Transverse colon (tissue), 4 donors: ENCODE results near the gene GGA3. TPM values are rescaled to one million over a fixed set of nuclear protein-coding genes. Genes with fewer than 3 reads are reported as not detected.

Experiments
- DNase-seq: peaks from one replicate; pipeline ENCODE4 v3.0.0-alpha.2; 2019
- H3K27ac ChIP-seq, 4 donors: fragments of 200-600 bp; sonication (generic); 2 replicates each; pipeline ENCODE4 v1.5.1; 2016 to 2018; ENCODE audit warnings: inconsistent platforms in 4 of 4
- H3K27me3 ChIP-seq: fragments of 200-600 bp; sonication (generic); 2 replicates; pipeline ENCODE4 v1.5.1; 2017; ENCODE audit warnings: inconsistent platforms
- H3K36me3 ChIP-seq, 4 donors: fragments of 200-600 bp; sonication (generic); 2 replicates each; pipeline ENCODE4 v1.5.1; 2017 to 2019; ENCODE audit warnings: inconsistent platforms in 4 of 4
- H3K4me1 ChIP-seq, 4 donors: fragments of 200-600 bp; sonication (generic); 2 replicates each; pipeline ENCODE4 v1.5.1; 2017 to 2020; ENCODE audit warnings: inconsistent platforms in 4 of 4
- H3K4me3 ChIP-seq, 4 donors: fragments of 200-600 bp; sonication (generic); 1 replicate in 1 of 4; 2 replicates in 3 of 4; pipeline versions ENCODE4 v1.5.1 to v1.6.1; 2017 to 2019; ENCODE audit warnings: inconsistent platforms in 4 of 4
- H3K9me3 ChIP-seq, 2 donors: fragments of 200-600 bp; sonication (generic); 2 replicates each; pipeline ENCODE4 v1.5.1; 2017 to 2019; ENCODE audit warnings: inconsistent platforms in 2 of 2
- CTCF ChIP-seq, 5 experiments: fragments of 200-600 bp in 3 of 5; fragments of 450-650 bp in 2 of 5; sonication (generic) in 3 of 5; IDR thresholded peaks; 1 replicate in 2 of 5; 2 replicates in 3 of 5; pipeline ENCODE4 v1.5.1; 2016 to 2017; ENCODE audit warnings: antibody characterized with exemption in 5 of 5, inconsistent platforms in 3 of 5, mild to moderate bottlenecking in 2 of 5, moderate library complexity in 1 of 5
- EP300 ChIP-seq: sonication (generic); formaldehyde crosslinking; IDR thresholded peaks from one replicate; pipeline ENCODE4 v1.6.1; 2017; ENCODE audit warnings: antibody characterized with exemption, low read depth
- POLR2A ChIP-seq: fragments of 450-650 bp; IDR thresholded peaks from one replicate; pipeline ENCODE4 v1.6.1; 2016; ENCODE audit warnings: antibody characterized with exemption, mild to moderate bottlenecking, moderate library complexity
- POLR2AphosphoS5 ChIP-seq, 3 donors: sonication (generic); formaldehyde crosslinking; IDR thresholded peaks; one replicate each; pipeline ENCODE4 v1.6.1; 2016; ENCODE audit warnings: antibody characterized with exemption in 3 of 3
- WGBS, 2 donors: methylation state at CpG; one replicate each; pipeline ENCODE4 v1.1.5; 2018; ENCODE audit warnings: low coverage in 1 of 2; 5-methylcytosine and 5-hydroxymethylcytosine counted together
- in situ Hi-C, 4 donors: fragments of 200-750 bp; cut with MboI; loops; one replicate each; pipeline versions ENCODE4 v1.15.0 to v1.15.1; 2017; ENCODE audit warnings: low sequenced_read_pairs in 3 of 4, low pct_ligation_motif_present in 1 of 4, low pct_unique_long_range_greater_than_20kb in 1 of 4
- intact Hi-C: fragments of 100-400 bp; cut with DNase I; formaldehyde crosslinking; loops from one replicate; pipeline ENCODE4 v1.15.1; 2023; ENCODE audit warnings: low total_unique reads
- total RNA-seq, 4 donors: library from RNA; depleted of rRNA; stranded (reverse); fragments of >200 nt; gene quantifications; one replicate each; pipeline ENCODE4 v1.1.0, GENCODE V29; 2016

Gene GGA3
- total RNA-seq, 4 donors from 2014 or later, result 36.2 to 134 (median 59.0) TPM

GRCh38 chr17:75231741-75232464, 29.5 kb downstream of the GGA3 start:
- H3K27me3 ChIP-seq, result no peaks in the 10 kb centered on the region
- no peak overlapping the region for H3K27ac ChIP-seq
- intact Hi-C loops, result no loop called here
- no peak overlapping the region for H3K4me3 ChIP-seq
- H3K4me1 ChIP-seq, result no peaks in the 10 kb centered on the region
- no peaks in the 10 kb centered on the region for H3K9me3 ChIP-seq
- peaks cover 0 to 40% (median 17%) of the 10 kb centered on the region in 4 donors for H3K36me3 ChIP-seq
- 89 to 92% methylated on average over 3 to 18 of the region's 18 CpGs for WGBS, 2 donors
- TF ChIP-seq POLR2A (no peak), EP300 (no peak), CTCF (IDR thresholded peaks at IDR 0.05) (no peak), POLR2AphosphoS5 (IDR thresholded peaks at IDR 0.05) (no peak)
- in situ Hi-C loops, result no loop called here
- no peak for DNase-seq

GRCh38 chr17:75231071-75231470, 30.3 kb downstream of the GGA3 start:
- in situ Hi-C loops, result no loop called here

GRCh38 chr17:75228847-75229246, 32.6 kb downstream of the GGA3 start:
- DNase-seq, result no peak
- peak overlapping the region; percentile 27 to 60 (median 32) for H3K27ac ChIP-seq
- TF ChIP-seq POLR2A, result no peak
- no peak for TF ChIP-seq CTCF (IDR thresholded peaks at IDR 0.05)
- no peak for TF ChIP-seq POLR2AphosphoS5 (IDR thresholded peaks at IDR 0.05)
- TF ChIP-seq EP300, result no peak
- 85% methylated on average over 4 of the region's 4 CpGs; no CpG with 5 or more reads in 1 of the 2 donors for WGBS, 2 donors
- H3K9me3 ChIP-seq, result no peaks in the 10 kb centered on the region
- H3K36me3 ChIP-seq, result peaks cover 0 to 41% (median 19%) of the 10 kb centered on the region in 4 donors
- intact Hi-C loops (no loop called here), in situ Hi-C loops (no loop called here)
- H3K27me3 ChIP-seq, result no peaks in the 10 kb centered on the region
- no peaks in the 10 kb centered on the region for H3K4me1 ChIP-seq
- H3K4me3 ChIP-seq, result no peak overlapping the region

More at GRCh38 chr17:75231071-75231470, 30.3 kb downstream of the GGA3 start:
- intact Hi-C loops, result no loop called here
- H3K4me3 ChIP-seq, result no peak overlapping the region
- no peaks in the 10 kb centered on the region for H3K9me3 ChIP-seq
- peaks cover 0 to 43% (median 19%) of the 10 kb centered on the region in 4 donors for H3K36me3 ChIP-seq
- H3K27ac ChIP-seq, result no peak overlapping the region
- TF ChIP-seq POLR2A (no peak), POLR2AphosphoS5 (IDR thresholded peaks at IDR 0.05) (no peak), CTCF (IDR thresholded peaks at IDR 0.05) (no peak), EP300 (no peak)
- 94% methylated on average over 8 of the region's 8 CpGs; no CpG with 5 or more reads in 1 of the 2 donors for WGBS, 2 donors
- H3K27me3 ChIP-seq, result no peaks in the 10 kb centered on the region
- H3K4me1 ChIP-seq, result no peaks in the 10 kb centered on the region
- DNase-seq, result no peak

GRCh38 chr17:75228305-75228704, 33.1 kb downstream of the GGA3 start:
- H3K27me3 ChIP-seq, result no peaks in the 10 kb centered on the region
- H3K9me3 ChIP-seq, result no peaks in the 10 kb centered on the region
- WGBS, 2 donors, result 71 to 100% methylated on average over 1 to 2 of the region's 2 CpGs
- intact Hi-C loops, result no loop called here
- no peak overlapping the region for H3K4me3 ChIP-seq
- peak overlapping the region; percentile 16 to 60 (median 30) for H3K27ac ChIP-seq
- peaks cover 0 to 41% (median 20%) of the 10 kb centered on the region in 4 donors for H3K36me3 ChIP-seq
- in situ Hi-C loops, result no loop called here
- TF ChIP-seq POLR2AphosphoS5 (IDR thresholded peaks at IDR 0.05), result no peak
- no peak for TF ChIP-seq CTCF (IDR thresholded peaks at IDR 0.05)
- TF ChIP-seq POLR2A, result no peak
- TF ChIP-seq EP300, result no peak
- DNase-seq, result no peak
- H3K4me1 ChIP-seq, result no peaks in the 10 kb centered on the region
